Anterior cingulate cortex (tissue), 58 donors: ENCODE measurements around the gene DCC.
A peak's percentile ranks its signal among the peaks of the same experiment; 100 is the strongest.
"Not testable (repeated sequence)": the region's sequence is repeated elsewhere in the genome, so short reads cannot be mapped to it uniquely, and the experiment has no call there.

ENCODE experiments used
- DNase-seq, 58 donors: peaks; one replicate each; lab custom pipeline; 2025; lab: John Stamatoyannopoulos, UW

DCC gene

GRCh38 chr18:52348209-52348608 lies 8.2 kb downstream of the DCC start:
- DNase-seq = no peak

- DNase-seq = no peak
Measured at GRCh38 chr18:52349498-52349897, 9.5 kb downstream of the DCC start.

GRCh38 chr18:52352920-52353319 lies 12.9 kb downstream of the DCC start:
- DNase-seq = no peak

GRCh38 chr18:52353589-52353988 lies 13.6 kb downstream of the DCC start:
- peak in 16 of 58 donors; percentile 3 to 74 (median 18) for DNase-seq

GRCh38 chr18:52363861-52364260 lies 23.9 kb downstream of the DCC start:
- DNase-seq = no peak

- not testable (repeated sequence) for DNase-seq
Measured at GRCh38 chr18:52366851-52367250, 26.9 kb downstream of the DCC start.

GRCh38 chr18:52367953-52368742 lies 28.2 kb downstream of the DCC start:
- no peak for DNase-seq

GRCh38 chr18:52370841-52371240 lies 30.8 kb downstream of the DCC start:
- DNase-seq = no peak

GRCh38 chr18:52376104-52376503 lies 36.1 kb downstream of the DCC start:
- no peak for DNase-seq

GRCh38 chr18:52377094-52377493 lies 37.1 kb downstream of the DCC start:
- no peak for DNase-seq

- DNase-seq = no peak
Measured at GRCh38 chr18:52386306-52386705, 46.3 kb downstream of the DCC start.

GRCh38 chr18:52387175-52387574 lies 47.2 kb downstream of the DCC start:
- no peak for DNase-seq

- peak in 1 of 58 donors; percentile 24 for DNase-seq
Measured at GRCh38 chr18:52391810-52392559, 52.0 kb downstream of the DCC start.

GRCh38 chr18:52394602-52395001 lies 54.6 kb downstream of the DCC start:
- DNase-seq = no peak

GRCh38 chr18:52395146-52395852 lies 55.3 kb downstream of the DCC start:
- DNase-seq = no peak

- DNase-seq = no peak
Measured at GRCh38 chr18:52401236-52401635, 61.2 kb downstream of the DCC start.

GRCh38 chr18:52402814-52403213 lies 62.8 kb downstream of the DCC start:
- DNase-seq = no peak

- DNase-seq = no peak
Measured at GRCh38 chr18:52403291-52404021, 63.5 kb downstream of the DCC start.

- no peak for DNase-seq
Measured at GRCh38 chr18:52408800-52409302, 68.9 kb downstream of the DCC start.

GRCh38 chr18:52409727-52410126 lies 69.7 kb downstream of the DCC start:
- DNase-seq = peak in 1 of 58 donors; percentile 10
